ACC112 (cell line): ENCODE data around the gene PRKAR2B.

ENCODE experiments used
- H2AFZ ChIP-seq: fragments of 200-600 bp; sonication (generic); one replicate; pipeline ENCODE4 v1.6.0; 2017; ENCODE audit warnings: antibody characterized with exemption, low read length; ENCODE audit not compliant: unreplicated experiment
- H3K27ac ChIP-seq: fragments of 200-600 bp; sonication (generic); 2 replicates; pipeline ENCODE4 v1.5.1; 2014; ENCODE audit warnings: low read depth, mild to moderate bottlenecking, antibody characterized with exemption, low read length, moderate library complexity
- H3K27me3 ChIP-seq: fragments of 200-600 bp; sonication (generic); 2 replicates; pipeline ENCODE4 v1.6.1; 2014; ENCODE audit warnings: mild to moderate bottlenecking, antibody characterized with exemption, low read length, moderate library complexity, mixed read lengths; ENCODE audit not compliant: insufficient read depth
- H3K36me3 ChIP-seq: fragments of 200-600 bp; sonication (generic); 2 replicates; pipeline ENCODE4 v1.6.1; 2016; ENCODE audit warnings: mild to moderate bottlenecking, antibody characterized with exemption, low read length, moderate library complexity, mixed read lengths; ENCODE audit not compliant: insufficient read depth
- H3K4me1 ChIP-seq: fragments of 200-600 bp; sonication (generic); one replicate; pipeline ENCODE4 v1.6.1; 2016; ENCODE audit warnings: low read length, mixed read lengths; ENCODE audit not compliant: insufficient read depth, unreplicated experiment, control insufficient read depth
- H3K4me3 ChIP-seq: fragments of 200-600 bp; sonication (generic); 2 replicates; pipeline ENCODE4 v1.5.1; 2014; ENCODE audit warnings: mild to moderate bottlenecking, low read depth, low read length
- H3K79me2 ChIP-seq: fragments of 200-600 bp; sonication (generic); one replicate; pipeline ENCODE4 v1.6.0; 2016; ENCODE audit warnings: low read length; ENCODE audit not compliant: control insufficient read depth, unreplicated experiment, insufficient read depth

Gene PRKAR2B

DNA sequence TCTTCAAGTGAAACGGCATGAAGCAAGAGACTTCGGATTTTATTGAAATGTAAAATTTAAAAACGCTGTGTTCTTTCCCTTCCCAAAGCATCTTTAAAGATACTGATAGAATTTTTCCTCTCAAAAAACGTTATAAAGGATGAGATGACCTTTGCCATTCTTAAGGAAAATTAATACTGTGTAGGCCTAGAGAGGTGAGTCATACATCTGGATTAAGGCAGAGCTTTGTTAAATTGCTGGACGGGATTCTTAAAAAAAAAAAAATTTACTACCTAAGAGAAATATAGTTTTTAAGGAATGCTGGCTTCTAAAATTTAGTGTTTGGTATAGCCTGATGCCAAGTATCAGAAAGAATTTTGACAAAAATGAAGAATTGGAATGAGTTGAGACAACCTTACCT, 118.0 kb downstream of the PRKAR2B start:
- Histone ChIP-seq H3K4me3 (no peak overlapping the region), H3K79me2 (no peaks in the 10 kb centered on the region), H3K36me3 (no peaks in the 10 kb centered on the region), H3K4me1 (peaks cover 20% of the 10 kb centered on the region), H2AFZ (no peak overlapping the region), H3K27ac (no peak overlapping the region), H3K27me3 (no peaks in the 10 kb centered on the region)

DNA sequence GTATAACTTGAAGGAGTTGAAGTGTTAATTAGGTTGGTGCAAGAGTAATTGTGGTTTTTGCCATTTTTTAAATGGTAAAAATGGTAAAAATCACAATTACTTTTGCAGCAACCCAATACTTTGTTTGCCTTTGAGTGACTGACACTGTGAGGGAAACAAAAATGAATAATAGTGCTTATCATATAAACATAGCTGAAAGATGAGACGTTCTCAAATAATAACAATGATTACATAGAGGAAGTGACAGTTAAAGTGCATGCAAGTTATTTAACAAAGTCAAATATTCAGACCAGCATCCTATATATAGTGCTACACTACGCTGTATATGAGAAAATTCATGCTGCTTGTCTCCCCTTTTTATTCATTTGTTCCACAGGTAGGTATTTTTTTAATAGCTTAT, 119.6 kb downstream of the PRKAR2B start:
- H3K27ac ChIP-seq = no peak overlapping the region
- no peaks in the 10 kb centered on the region for H3K79me2 ChIP-seq
- no peak overlapping the region for H2AFZ ChIP-seq
- H3K4me1 ChIP-seq = peaks cover 20% of the 10 kb centered on the region
- H3K36me3 ChIP-seq = no peaks in the 10 kb centered on the region
- no peaks in the 10 kb centered on the region for H3K27me3 ChIP-seq
- no peak overlapping the region for H3K4me3 ChIP-seq

DNA sequence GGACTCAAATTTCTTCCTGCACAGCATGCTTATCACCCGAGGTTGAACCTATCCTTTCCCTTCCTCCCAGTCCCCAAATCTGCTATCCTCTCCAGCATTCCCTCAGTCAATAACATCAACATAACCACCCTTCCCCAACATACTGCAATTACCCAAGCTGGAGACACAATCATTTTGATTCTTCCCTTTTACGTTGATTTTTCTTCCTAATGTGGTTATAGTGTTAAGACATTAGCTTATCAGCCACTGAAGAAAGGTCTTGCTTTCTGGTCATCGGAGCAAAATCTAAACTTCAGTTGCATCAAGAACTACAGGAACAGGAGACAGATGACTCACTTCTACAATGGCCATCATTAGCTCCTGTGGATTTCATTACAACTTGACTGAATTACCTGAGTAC, 120.8 kb downstream of the PRKAR2B start:
- H3K4me3 ChIP-seq = no peak overlapping the region
- no peaks in the 10 kb centered on the region for H3K27me3 ChIP-seq
- peaks cover 20% of the 10 kb centered on the region for H3K4me1 ChIP-seq
- no peak overlapping the region for H2AFZ ChIP-seq
- H3K36me3 ChIP-seq = no peaks in the 10 kb centered on the region
- H3K79me2 ChIP-seq = peaks cover under 1% of the 10 kb centered on the region
- no peak overlapping the region for H3K27ac ChIP-seq

DNA sequence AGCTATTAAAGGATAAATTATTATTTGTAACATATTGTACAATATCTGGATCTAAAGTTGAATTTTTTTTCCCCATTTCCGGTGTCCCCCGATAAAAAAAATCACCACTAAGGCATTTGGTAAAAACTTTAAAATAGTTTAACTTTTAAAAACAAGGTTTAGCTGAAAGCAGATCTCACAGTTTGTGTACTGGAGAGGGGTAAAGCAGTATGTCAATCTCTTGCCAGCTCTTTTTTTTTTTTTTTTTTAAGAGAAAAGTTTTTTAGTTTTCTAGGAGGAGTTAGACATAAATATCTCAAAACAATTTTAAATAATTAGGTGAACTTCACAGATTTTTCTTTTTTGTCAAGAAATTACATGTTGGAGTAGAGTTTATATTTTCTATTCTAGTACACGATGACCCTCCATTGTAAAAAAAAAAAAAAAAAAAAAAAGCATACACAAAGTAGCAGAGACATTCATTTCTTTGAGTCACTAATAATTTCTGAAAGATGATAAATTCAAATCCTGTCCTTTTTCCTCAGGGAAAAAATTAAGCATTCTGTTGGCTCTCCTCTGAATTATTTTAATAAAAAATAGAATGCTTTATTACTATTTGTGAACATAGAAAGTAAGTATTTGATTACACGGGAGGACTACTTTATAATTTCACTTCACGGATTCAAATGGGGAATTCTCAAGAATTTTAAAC, 122.4 kb downstream of the PRKAR2B start:
- H3K36me3 ChIP-seq = no peaks in the 10 kb centered on the region
- peak overlapping the region; percentile 68 for H2AFZ ChIP-seq
- peaks cover 22% of the 10 kb centered on the region for H3K4me1 ChIP-seq
- H3K27ac ChIP-seq = peak overlapping the region; percentile 94
- H3K27me3 ChIP-seq = no peaks in the 10 kb centered on the region
- peaks cover 13% of the 10 kb centered on the region for H3K79me2 ChIP-seq
- H3K4me3 ChIP-seq = peak overlapping the region; percentile 78

DNA sequence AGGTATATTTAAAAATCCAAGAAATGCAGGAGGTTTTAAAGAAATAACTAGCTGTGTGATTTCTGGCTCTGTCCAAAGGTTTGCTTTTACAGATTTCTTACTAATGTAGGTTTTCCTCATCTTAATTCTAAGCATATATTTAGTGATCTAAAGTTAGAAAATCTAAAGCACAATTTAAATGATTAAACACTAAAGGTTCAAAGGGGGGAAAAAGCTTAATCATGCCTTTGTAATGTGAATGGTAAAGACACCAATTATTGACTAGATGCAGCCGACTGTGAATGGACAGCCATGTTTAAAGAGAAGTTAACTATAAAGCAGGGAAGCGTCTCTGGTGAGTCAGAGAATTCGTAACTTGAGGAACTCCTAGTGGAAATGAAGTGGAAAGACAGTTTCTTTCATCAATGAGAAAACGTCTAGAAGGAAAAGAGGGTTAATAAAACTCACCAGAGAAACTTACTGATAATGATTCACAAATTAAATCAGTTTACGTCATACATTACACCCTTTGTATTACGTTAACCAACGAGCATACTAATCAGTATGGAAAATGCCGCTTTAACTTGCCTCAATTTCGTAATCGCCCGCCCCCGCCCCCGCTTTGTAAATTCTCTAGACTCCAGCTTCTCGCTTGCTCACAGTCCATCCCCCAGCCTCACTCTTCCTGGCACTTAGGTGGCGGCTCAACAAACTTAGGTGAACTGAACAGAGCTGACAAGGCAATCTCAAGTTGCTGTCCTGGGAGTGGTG, 123.2 kb downstream of the PRKAR2B start:
- H3K36me3 ChIP-seq = no peaks in the 10 kb centered on the region
- H3K27ac ChIP-seq = peak overlapping the region; percentile 94
- peak overlapping the region; percentile 78 for H3K4me3 ChIP-seq
- no peaks in the 10 kb centered on the region for H3K27me3 ChIP-seq
- H2AFZ ChIP-seq = peak overlapping the region; percentile 71
- peaks cover 21% of the 10 kb centered on the region for H3K79me2 ChIP-seq
- H3K4me1 ChIP-seq = peaks cover 30% of the 10 kb centered on the region

DNA sequence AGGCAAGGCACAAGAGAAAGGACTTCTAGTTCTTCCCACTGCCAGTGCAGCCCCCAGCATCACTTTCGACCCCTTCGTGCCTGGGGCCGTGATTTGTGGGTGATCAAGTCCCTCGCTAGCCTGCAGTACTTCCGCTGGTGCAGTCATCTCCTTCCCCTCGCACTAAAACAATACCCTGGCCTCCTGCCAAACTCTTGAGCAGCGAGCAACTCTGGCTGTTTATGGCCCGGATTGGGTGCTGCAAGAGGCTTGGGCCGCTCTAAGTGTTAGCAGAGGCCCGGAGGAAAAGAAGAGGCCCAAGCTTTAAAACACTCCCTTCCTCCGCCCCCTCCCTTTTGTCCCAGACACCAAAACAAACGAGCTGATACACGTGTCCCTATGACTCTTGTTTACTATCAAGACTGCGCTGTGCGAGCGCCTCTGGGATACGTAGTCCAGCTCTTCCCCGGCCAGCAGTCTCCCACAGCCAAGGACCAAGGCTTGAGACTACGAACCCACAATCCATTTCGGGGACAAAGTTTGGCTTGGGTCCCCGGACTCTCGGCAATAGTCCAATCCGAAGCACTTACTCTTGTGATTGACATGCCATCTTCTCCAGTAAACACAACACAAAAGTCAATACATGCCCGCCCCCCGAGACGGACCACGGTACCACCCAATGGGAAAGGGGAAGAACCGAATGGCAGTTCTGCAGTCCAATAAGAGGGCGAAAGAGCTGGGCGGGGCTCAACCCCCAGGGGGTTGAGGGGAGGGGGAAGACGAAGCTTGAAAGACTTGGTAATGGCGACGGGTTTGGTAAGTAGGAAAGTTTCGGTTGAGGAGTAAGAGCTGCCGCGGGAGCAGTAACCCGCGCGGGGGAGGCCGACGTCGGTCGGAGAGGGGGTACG, 124.0 kb downstream of the PRKAR2B start, which contains the start of gene HBP1:
Gene HBP1, plus strand, starts transcription at position 771 of the 887 bp plus-strand sequence. CDS start 10,891 bp downstream, outside the sequence.
- H2AFZ ChIP-seq = peak within 1 kb of the TSS; percentile 71
- peaks cover 29% of the 10 kb centered on the region for H3K4me1 ChIP-seq
- H3K27me3 ChIP-seq = no peaks in the 10 kb centered on the region
- H3K79me2 ChIP-seq = peaks cover 29% of the 10 kb centered on the region
- H3K27ac ChIP-seq = peak within 1 kb of the TSS; percentile 94
- peak within 1 kb of the TSS; percentile 78 for H3K4me3 ChIP-seq
- no peaks in the 10 kb centered on the region for H3K36me3 ChIP-seq

DNA sequence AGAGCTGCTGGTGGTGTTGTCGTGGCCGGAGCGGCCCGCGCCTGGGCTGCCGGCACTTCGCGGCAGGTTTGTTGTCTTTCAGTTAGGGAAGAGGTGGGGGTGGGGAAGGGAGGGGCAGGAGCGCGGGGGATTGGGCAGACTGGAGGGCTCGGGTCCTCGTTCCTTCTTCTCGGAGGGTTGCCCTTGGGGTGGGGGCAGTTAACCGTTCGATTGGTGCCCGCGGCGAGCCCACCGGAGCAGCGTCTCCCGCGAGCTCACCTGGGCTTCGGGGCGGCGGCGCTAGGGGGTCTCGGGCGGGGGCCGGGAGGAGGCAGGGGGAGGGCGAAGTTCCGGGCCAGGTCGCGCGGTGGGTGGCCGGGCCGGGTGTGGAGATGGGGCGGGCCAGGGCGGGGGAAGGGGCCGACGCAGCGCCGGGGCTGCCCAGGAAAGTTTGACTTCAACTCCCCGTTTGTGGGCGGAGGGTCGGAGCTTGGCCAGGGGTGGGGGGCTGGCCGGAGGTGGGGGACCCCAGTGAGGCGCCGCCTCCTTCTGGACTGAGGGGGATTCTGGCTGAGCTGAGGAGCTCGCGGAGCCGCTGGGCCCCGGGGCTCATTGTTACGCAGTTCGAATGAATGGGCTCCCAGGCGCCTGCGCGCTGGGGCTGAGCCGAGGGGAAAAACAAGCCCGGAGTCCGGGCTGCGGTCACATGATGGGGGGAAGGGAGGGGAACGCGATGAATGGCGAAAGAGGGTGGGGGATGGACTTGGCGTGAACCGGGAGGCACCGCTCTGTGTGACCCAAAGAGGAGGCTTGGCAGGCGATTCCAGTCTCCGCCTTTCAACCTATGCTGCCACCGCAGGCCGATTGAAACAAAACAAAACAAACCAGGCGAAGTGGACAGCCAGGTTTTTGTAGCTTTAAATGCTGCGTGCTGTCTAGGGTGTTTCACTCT, 124.9 kb downstream of the PRKAR2B start:
- Histone ChIP-seq H2AFZ (peak overlapping the region; percentile 61), H3K79me2 (peaks cover 38% of the 10 kb centered on the region)

DNA sequence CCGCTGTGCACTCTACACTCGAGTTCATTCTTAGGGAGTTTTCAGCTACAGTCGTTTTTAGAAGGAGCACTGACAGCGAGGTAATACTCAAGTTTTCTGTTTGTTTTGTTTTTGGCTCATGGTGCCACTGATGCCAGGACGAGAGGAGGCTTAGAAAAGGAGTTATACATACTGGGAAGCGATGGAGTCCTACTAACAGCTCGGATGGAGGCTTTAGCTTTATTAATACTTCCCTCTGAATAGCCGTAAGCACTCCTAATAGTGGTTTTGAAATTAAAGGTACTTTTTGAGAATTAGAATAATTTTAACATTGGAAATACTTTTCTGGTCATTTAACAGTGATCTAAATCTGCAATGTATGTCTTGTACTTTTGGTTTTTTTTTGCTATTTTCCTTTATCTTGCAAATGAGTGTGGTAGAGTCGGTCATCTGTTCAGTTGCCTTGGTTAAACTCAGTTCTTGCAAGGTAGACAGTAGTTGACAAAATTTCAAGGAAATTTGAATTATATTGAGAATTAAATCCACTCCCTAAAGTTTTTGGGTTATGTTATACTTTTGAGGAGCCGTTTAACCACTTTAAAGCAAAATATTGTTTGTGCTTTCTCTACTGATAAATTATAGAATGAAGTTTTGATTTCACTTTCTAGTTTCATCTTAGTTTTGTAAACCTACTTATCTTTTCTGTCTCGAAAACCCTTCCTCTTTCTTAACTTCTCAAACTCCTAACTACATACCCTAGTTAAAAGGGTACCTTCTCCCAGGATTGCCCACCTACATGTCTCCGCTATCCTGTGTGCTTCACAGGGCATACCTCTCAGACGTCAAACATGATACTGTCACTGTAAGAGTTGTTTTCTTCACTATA, 125.8 kb downstream of the PRKAR2B start:
- Histone ChIP-seq H2AFZ (no peak overlapping the region), H3K27ac (peak overlapping the region; percentile 91), H3K36me3 (no peaks in the 10 kb centered on the region), H3K4me1 (peaks cover 23% of the 10 kb centered on the region), H3K27me3 (no peaks in the 10 kb centered on the region), H3K4me3 (peak overlapping the region; percentile 74), H3K79me2 (peaks cover 47% of the 10 kb centered on the region)

More for the DNA sequence above, 124.9 kb downstream of the PRKAR2B start:
- H3K4me3 ChIP-seq = peak overlapping the region; percentile 74
- peaks cover 24% of the 10 kb centered on the region for H3K4me1 ChIP-seq
- H3K27me3 ChIP-seq = no peaks in the 10 kb centered on the region
- H3K36me3 ChIP-seq = no peaks in the 10 kb centered on the region
- peak overlapping the region; percentile 91 for H3K27ac ChIP-seq

DNA sequence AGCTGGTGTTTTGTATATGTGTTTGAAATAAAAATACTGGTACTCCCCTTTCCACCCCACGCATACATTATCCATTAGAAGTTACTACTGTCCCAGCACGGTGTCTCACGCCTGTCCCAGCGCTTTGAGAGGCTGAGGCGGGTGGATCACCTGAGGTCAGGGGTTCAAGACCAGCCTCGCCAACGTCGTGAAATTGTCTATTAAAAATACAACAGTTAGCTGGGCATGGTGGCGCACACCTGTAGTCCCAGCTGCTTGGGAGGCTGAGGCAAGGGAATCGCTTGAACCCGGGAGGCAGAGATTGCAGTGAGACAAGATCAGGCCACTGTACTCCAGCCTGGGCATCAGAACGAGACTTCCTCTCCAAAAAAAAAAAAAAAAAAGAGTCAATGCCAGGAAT, 127.0 kb downstream of the PRKAR2B start:
- Histone ChIP-seq H3K27me3 (no peaks in the 10 kb centered on the region), H2AFZ (no peak overlapping the region), H3K4me3 (no peak overlapping the region), H3K36me3 (no peaks in the 10 kb centered on the region), H3K79me2 (peaks cover 51% of the 10 kb centered on the region), H3K4me1 (peaks cover 15% of the 10 kb centered on the region), H3K27ac (no peak overlapping the region)
